DOHH2 (cell line): ENCODE results near the gene HDAC4.

Experiments
- EZH2phosphoT487 ChIP-seq: fragments of 200-600 bp; sonication (generic); IDR thresholded peaks from 2 replicates; pipeline ENCODE4 v1.6.1; 2017; ENCODE audit warnings: borderline replicate concordance, mild to moderate bottlenecking, antibody characterized with exemption, low read length, moderate library complexity, mixed read lengths
- TF ChIP-seq, protein P1 (sequence below): fragments of 200-600 bp; sonication (generic); IDR thresholded peaks from one replicate; pipeline ENCODE4 v1.5.1; 2014; ENCODE audit warnings: antibody characterized with exemption, mild to moderate bottlenecking, low read depth, low read length; ENCODE audit not compliant: poor library complexity, severe bottlenecking

DNA sequence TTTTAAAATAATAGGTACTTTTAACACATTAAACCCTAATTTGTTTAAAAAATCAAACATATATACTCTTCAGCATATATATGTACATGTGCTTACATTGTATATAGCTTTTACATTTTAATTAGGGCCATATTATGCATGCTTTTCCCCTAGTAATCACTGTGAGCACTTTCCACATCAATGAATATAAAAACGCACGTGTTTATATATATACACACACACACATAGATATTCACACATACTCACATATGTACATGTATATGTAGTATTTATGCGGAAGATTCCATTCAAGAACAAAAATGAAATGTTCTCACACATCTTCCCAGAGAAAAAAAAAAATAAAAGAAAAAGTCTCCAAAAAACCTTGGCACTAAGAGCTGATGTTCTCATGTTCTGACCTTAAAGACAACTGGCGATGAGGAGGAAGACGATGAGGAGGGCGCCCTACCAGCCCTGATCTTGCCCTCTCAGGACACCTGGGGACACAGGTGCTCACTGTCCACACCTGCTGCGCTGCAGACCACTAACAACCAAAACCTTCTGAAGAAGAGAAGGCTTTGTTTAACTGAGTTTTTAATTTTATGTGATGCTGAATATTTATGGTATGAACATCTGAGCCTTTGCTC is 184.7 kb downstream of the HDAC4 start:
- TF ChIP-seq, protein P1, sequence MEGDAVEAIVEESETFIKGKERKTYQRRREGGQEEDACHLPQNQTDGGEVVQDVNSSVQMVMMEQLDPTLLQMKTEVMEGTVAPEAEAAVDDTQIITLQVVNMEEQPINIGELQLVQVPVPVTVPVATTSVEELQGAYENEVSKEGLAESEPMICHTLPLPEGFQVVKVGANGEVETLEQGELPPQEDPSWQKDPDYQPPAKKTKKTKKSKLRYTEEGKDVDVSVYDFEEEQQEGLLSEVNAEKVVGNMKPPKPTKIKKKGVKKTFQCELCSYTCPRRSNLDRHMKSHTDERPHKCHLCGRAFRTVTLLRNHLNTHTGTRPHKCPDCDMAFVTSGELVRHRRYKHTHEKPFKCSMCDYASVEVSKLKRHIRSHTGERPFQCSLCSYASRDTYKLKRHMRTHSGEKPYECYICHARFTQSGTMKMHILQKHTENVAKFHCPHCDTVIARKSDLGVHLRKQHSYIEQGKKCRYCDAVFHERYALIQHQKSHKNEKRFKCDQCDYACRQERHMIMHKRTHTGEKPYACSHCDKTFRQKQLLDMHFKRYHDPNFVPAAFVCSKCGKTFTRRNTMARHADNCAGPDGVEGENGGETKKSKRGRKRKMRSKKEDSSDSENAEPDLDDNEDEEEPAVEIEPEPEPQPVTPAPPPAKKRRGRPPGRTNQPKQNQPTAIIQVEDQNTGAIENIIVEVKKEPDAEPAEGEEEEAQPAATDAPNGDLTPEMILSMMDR = no peak
- no peak for TF ChIP-seq EZH2phosphoT487
